PFSK-1 (cell line): Measurements from ENCODE around the gene FAM110A.

Experiments
- SIN3A ChIP-seq: IDR thresholded peaks from 2 replicates; pipeline ENCODE4 v1.6.1; 2012; ENCODE audit warnings: mild to moderate bottlenecking, low read length, moderate library complexity, borderline replicate concordance; ENCODE audit not compliant: insufficient read depth
- TAF1 ChIP-seq: IDR thresholded peaks from 2 replicates; pipeline ENCODE4 v1.6.1; 2012; ENCODE audit warnings: low read length, control low read depth, borderline replicate concordance; ENCODE audit not compliant: insufficient read depth
- TF ChIP-seq, protein P1 (sequence below), 2 experiments: IDR thresholded peaks; 2 replicates each; pipeline versions ENCODE4 v1.6.1 to v1.8.0; 2011 to 2012; ENCODE audit warnings: low read depth in 2 of 2, low read length in 2 of 2, control low read depth in 1 of 2, inconsistent platforms in 1 of 2, mild to moderate bottlenecking in 1 of 2, moderate library complexity in 1 of 2; ENCODE audit not compliant: insufficient read depth in 1 of 2

DNA sequence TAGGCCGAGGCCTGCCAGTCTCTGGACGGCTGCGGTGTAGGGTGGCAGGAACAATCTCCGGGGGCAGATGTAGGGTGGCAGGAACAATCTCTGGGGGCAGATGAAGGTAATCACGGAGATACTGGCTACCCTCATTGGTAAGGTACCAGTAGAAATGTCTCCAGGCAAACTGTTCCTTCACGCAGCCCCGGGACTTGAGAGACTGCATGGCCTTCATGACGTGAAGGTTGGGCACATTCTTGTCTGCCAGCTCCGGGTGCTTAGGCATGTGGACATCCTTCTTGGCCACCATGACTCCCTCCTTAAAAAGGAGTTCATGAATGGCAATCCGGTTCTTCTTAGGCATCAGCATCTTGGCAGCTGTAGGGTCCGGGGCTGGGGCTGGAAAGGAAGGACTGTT is 6.1 kb downstream of the FAM110A start:
- TF ChIP-seq SIN3A (no peak), TAF1 (no peak)
- TF ChIP-seq, protein P1, sequence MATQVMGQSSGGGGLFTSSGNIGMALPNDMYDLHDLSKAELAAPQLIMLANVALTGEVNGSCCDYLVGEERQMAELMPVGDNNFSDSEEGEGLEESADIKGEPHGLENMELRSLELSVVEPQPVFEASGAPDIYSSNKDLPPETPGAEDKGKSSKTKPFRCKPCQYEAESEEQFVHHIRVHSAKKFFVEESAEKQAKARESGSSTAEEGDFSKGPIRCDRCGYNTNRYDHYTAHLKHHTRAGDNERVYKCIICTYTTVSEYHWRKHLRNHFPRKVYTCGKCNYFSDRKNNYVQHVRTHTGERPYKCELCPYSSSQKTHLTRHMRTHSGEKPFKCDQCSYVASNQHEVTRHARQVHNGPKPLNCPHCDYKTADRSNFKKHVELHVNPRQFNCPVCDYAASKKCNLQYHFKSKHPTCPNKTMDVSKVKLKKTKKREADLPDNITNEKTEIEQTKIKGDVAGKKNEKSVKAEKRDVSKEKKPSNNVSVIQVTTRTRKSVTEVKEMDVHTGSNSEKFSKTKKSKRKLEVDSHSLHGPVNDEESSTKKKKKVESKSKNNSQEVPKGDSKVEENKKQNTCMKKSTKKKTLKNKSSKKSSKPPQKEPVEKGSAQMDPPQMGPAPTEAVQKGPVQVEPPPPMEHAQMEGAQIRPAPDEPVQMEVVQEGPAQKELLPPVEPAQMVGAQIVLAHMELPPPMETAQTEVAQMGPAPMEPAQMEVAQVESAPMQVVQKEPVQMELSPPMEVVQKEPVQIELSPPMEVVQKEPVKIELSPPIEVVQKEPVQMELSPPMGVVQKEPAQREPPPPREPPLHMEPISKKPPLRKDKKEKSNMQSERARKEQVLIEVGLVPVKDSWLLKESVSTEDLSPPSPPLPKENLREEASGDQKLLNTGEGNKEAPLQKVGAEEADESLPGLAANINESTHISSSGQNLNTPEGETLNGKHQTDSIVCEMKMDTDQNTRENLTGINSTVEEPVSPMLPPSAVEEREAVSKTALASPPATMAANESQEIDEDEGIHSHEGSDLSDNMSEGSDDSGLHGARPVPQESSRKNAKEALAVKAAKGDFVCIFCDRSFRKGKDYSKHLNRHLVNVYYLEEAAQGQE (IDR thresholded peaks at IDR 0.05; ENCODE audit: insufficient read depth in 1 of 2, low read depth in 2 of 2, low read length in 2 of 2): no peak
